ENCODE data around the gene CACNA1C.

CACNA1C gene

DNA sequence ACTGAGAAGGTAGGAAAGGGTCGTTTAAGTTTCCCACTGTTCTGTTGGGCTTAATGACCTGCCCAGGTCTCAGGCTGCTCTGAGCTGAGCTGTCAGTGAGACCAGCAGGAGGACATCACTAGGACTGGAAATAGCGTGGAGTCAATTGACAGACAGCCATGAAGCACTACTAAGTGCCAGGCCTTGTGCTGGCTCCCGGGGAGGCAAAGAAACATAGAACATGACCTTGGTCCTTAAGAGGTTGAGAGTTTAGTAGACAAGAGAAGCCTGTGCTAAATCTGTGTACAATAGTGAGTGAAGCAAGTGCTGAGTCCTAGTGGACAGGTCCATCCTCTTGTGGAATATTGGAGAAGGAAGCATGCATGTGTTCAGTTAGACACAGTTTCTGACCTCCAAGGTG lies 239.2 kb downstream of the CACNA1C start:
- DNase-seq (ENCODE audit: low read depth) = no peak
- in situ Hi-C loops (cut with HindIII; ENCODE audit: low sequenced_read_pairs) = no loop called here

DNA sequence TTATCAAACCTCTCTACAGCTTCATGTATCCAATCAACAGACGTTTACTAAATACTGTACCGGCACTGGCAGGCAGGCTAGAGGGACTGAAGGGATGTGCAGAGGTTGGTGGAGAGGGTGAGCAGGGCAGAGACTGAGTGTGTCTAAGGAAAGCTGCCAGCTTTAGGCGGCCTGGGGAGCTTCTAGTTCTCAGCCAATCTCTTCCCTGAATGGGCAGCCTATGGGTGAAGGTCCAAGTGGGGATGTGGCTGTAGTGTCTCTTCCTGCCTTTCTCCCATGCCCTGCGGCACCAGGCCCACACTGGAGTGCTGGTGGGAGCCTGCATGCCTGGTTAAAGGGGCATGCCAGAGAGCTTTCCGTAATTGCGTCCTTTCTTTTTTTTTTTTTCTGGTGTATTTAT lies 239.8 kb downstream of the CACNA1C start:
- TF ChIP-seq, protein P1, sequence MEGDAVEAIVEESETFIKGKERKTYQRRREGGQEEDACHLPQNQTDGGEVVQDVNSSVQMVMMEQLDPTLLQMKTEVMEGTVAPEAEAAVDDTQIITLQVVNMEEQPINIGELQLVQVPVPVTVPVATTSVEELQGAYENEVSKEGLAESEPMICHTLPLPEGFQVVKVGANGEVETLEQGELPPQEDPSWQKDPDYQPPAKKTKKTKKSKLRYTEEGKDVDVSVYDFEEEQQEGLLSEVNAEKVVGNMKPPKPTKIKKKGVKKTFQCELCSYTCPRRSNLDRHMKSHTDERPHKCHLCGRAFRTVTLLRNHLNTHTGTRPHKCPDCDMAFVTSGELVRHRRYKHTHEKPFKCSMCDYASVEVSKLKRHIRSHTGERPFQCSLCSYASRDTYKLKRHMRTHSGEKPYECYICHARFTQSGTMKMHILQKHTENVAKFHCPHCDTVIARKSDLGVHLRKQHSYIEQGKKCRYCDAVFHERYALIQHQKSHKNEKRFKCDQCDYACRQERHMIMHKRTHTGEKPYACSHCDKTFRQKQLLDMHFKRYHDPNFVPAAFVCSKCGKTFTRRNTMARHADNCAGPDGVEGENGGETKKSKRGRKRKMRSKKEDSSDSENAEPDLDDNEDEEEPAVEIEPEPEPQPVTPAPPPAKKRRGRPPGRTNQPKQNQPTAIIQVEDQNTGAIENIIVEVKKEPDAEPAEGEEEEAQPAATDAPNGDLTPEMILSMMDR (IDR thresholded peaks at IDR 0.05; ENCODE audit: low read depth, low read length, missing control alignments) = no peak
- no peak for DNase-seq (ENCODE audit: low read depth)
- no peak overlapping the region for H3K4me3 ChIP-seq (ENCODE audit: low read depth, low read length)
- in situ Hi-C loops (cut with HindIII; ENCODE audit: low sequenced_read_pairs) = no loop called here

More for the DNA sequence above, 239.2 kb downstream of the CACNA1C start:
- TF ChIP-seq, protein P1 (IDR thresholded peaks at IDR 0.05; ENCODE audit: low read depth, low read length, missing control alignments) = no peak
- H3K4me3 ChIP-seq (ENCODE audit: low read depth, low read length) = no peak overlapping the region

DNA sequence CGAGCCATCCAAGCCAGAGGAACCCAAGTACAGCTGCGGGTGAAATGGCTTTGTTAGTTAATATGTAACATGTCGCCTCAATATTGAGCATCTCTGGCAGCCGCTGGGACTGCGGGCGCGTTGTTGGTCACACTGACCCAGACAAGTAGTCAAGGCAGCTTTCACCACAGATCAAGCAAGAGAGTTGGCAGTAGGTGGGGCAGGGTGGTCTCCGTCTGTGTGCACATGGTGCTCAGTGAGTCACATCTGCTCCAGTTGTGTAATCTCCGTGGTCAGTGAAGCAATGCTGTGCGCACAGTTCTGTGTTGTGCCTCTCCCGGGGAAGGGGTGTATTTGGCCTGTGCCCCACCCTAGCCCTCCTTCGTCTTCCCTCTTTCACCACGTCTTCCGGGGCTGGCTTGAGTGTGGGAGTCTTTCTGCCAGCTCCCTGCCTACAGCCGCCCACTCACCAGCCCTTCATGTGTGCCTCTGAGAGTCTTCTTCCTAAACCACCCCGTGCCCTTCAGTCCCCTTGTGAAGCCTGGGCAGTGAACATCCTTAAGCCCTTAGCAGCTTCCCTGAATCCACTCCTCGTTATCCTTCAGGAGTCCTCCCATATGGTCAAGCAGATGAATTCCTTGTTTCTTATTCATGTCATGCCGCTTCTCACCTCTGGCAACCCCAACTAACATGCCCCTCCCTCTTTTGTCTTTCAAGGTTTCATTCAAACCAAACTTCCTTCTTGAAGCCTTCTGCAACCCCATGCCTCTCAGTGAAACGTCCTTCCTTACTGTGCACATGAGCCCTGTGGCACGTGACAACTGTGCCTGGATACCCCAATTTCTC lies 242.1 kb downstream of the CACNA1C start:
- TF ChIP-seq, protein P1 (IDR thresholded peaks at IDR 0.05; ENCODE audit: low read depth, low read length, missing control alignments) = no peak
- in situ Hi-C loops (cut with HindIII; ENCODE audit: low sequenced_read_pairs) = no loop called here
- no peak for DNase-seq (ENCODE audit: low read depth)
- H3K4me3 ChIP-seq (ENCODE audit: low read depth, low read length) = no peak overlapping the region

DNA sequence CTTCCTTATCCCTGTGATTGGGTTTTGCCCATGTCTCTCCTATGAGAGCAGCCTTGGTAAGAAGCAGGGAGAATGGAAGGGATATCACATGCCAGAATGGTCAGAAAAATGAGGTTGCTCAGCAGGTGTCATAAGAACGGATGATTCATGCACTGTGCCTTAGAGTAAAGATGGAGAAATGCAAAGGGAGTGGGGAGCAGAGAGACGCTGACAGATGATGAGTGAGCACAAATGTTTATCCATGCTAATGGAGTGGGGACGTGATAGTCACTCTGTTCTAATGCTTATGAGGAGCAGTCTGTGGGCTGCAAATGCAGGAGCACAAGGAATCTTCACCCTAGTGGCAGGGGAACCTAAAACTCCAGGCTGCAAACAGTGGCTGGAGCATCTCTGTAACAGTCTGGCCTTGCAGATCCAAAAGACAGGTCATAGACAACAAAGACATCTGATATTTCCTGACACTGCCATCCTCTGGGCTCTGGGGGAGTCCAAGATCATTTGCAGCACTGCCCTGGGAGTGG lies 243.2 kb downstream of the CACNA1C start:
- peak; percentile 70 for DNase-seq (ENCODE audit: low read depth)
- in situ Hi-C loops (cut with HindIII; ENCODE audit: low sequenced_read_pairs) = no loop called here
- TF ChIP-seq, protein P1 (IDR thresholded peaks at IDR 0.05; ENCODE audit: low read depth, low read length, missing control alignments) = peak; percentile 8
- no peak overlapping the region for H3K4me3 ChIP-seq (ENCODE audit: low read depth, low read length)

DNA sequence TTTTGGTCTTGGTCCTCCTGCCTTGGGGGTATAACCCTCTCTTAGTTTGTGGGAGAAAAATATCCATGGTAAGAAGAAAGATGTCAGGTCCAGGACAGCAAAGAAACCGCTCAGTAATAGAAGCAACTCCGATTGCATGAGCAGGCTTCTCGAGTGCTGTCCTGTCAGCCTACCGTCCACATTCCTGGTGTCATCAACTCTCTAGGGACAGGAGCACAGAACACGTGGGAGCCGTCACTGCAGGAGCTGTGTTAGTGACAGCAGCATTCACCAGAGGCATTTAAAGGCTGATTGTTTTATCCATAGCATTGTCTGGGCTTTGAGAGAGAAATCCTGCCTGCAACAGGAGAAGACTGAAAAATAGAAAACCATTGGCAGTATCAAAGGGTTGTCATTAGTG lies 244.2 kb downstream of the CACNA1C start:
- no peak for DNase-seq (ENCODE audit: low read depth)
- TF ChIP-seq, protein P1 (IDR thresholded peaks at IDR 0.05; ENCODE audit: low read depth, low read length, missing control alignments) = no peak
- no peak overlapping the region for H3K4me3 ChIP-seq (ENCODE audit: low read depth, low read length)
- in situ Hi-C loops (cut with HindIII; ENCODE audit: low sequenced_read_pairs) = no loop called here

DNA sequence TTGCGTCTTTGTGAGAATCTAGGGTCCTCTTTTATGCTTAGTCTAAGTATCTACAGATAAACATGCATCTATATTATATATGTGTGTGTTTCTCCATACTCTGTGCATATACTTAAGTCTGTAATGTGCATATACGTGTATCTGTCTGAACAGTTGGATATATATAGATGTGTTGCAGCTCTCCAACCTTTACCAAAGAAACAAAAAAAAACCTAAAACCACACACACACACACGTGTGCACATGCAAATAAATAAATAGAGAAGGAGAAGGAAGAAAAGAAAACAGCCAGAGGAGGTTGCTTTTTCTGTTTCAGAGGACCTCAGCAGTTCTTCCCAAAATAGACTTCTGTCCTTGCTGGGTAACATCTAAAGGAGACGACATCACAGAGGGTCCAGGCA lies 244.9 kb downstream of the CACNA1C start:
- in situ Hi-C loops (cut with HindIII; ENCODE audit: low sequenced_read_pairs) = no loop called here
- no peak for DNase-seq (ENCODE audit: low read depth)
- no peak overlapping the region for H3K4me3 ChIP-seq (ENCODE audit: low read depth, low read length)
- TF ChIP-seq, protein P1 (IDR thresholded peaks at IDR 0.05; ENCODE audit: low read depth, low read length, missing control alignments) = no peak
